Keratinocyte (primary cell): Measurements from ENCODE around the gene NUAK1.

Source experiments
- EZH2 ChIP-seq: IDR thresholded peaks from one replicate; pipeline ENCODE4 v1.6.1; 2012; ENCODE audit warnings: inconsistent platforms, mild to moderate bottlenecking, low read length, moderate library complexity
- TF ChIP-seq, protein P1 (sequence below), 3 experiments: IDR thresholded peaks in 1 of 3; conservative IDR thresholded peaks in 1 of 3; optimal IDR thresholded peaks in 1 of 3; 2 replicates in 2 of 3; 3 replicates in 1 of 3; pipeline versions ENCODE3 to v1.5.1; 2011; ENCODE audit warnings: low read length in 3 of 3, mild to moderate bottlenecking in 3 of 3, moderate library complexity in 2 of 3, control low read depth in 1 of 3, inconsistent platforms in 1 of 3; ENCODE audit not compliant: insufficient read depth in 2 of 3; ENCODE audit errors: extremely low read depth in 1 of 3

DNA sequence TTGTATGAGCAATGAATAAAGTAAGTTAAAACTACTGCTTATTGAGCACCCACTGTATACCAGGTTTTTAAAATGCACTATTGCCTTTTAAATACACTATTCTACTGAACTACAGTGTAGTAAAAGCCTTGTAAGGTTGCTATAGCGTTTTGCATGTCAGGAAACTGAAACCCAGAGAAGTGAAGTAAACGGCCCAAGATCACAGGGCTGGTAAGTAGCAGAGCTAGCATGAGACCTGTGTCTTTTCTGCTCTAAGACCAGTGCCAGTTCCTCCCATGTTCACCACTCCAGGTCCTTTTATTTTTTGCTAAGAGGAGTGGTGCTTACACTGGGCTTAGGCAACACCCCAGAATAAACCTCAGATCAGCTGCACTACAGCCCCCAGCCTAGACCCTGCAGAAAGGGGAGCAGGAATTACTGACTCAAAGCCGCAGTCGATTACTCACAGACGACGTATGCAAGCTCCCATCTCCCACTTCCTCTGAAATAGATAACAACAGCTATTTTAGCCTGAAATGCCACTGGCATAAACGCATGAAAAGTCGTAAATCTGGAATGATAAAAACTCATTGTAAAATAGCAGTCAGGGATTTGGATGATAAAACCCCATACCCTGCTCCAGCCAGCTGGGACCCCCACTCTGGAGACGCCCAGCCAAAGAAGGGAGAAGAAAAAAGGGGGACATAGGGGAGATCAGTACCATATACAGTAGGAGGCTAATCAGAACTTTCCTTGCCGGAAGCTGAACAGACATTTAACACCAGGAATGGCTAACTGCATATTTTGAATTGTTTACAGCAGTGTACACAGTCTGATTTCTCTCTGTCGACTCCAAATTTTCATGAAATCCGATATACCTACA lies 108.3 kb downstream of the NUAK1 start:
- TF ChIP-seq, protein P1, sequence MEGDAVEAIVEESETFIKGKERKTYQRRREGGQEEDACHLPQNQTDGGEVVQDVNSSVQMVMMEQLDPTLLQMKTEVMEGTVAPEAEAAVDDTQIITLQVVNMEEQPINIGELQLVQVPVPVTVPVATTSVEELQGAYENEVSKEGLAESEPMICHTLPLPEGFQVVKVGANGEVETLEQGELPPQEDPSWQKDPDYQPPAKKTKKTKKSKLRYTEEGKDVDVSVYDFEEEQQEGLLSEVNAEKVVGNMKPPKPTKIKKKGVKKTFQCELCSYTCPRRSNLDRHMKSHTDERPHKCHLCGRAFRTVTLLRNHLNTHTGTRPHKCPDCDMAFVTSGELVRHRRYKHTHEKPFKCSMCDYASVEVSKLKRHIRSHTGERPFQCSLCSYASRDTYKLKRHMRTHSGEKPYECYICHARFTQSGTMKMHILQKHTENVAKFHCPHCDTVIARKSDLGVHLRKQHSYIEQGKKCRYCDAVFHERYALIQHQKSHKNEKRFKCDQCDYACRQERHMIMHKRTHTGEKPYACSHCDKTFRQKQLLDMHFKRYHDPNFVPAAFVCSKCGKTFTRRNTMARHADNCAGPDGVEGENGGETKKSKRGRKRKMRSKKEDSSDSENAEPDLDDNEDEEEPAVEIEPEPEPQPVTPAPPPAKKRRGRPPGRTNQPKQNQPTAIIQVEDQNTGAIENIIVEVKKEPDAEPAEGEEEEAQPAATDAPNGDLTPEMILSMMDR (optimal IDR thresholded peaks at IDR 0.05 in 1 of 3, IDR thresholded peaks at IDR 0.05 in 1 of 3, conservative IDR thresholded peaks at IDR 0.05 in 1 of 3; ENCODE audit: extremely low read depth in 1 of 3, insufficient read depth in 2 of 3, low read length in 3 of 3) = no peak
- no peak for TF ChIP-seq EZH2
